ENCODE results near the gene UNC5CL. TPM values are rescaled to one million over a fixed set of nuclear protein-coding genes. Genes with fewer than 3 reads are reported as not detected.
"Not testable (repeated sequence)": the region's sequence is repeated elsewhere in the genome, so short reads cannot be mapped to it uniquely, and the experiment has no call there.

UNC5CL gene
- total RNA-seq, 1 experiment from 2014 or later: 0.58 TPM

DNA sequence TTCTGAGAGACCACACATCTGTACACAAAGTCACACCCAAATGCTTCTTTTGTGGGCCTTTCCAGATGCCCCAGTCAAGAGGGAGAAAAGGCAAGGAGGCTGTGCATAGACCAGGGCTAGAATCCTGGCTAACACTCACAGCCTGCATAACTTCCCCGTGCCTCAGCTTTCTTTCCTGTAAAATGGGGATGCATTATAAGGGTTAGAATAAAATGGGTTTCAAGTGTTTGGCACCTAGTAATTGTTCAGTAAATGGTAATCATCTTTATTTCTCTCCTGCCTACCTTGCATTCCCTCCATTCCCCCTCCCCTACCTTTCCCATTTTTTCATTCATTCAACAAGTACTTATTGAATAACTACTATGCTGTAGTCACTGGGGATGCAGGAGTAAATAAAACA is 29.4 kb downstream of the UNC5CL start:
- H3K36me3 ChIP-seq (ENCODE audit: low read depth, low read length): no peaks in the 10 kb centered on the region
- DNase-seq (no peak), ATAC-seq (no peak)
- no peaks in the 10 kb centered on the region for H3K79me2 ChIP-seq (ENCODE audit: low read length)
- H4K20me1 ChIP-seq (ENCODE audit: low read length): no peaks in the 10 kb centered on the region
- H3F3A ChIP-seq (ENCODE audit: low read length, unreplicated experiment): no peaks in the 10 kb centered on the region
- TF ChIP-seq, protein P1, sequence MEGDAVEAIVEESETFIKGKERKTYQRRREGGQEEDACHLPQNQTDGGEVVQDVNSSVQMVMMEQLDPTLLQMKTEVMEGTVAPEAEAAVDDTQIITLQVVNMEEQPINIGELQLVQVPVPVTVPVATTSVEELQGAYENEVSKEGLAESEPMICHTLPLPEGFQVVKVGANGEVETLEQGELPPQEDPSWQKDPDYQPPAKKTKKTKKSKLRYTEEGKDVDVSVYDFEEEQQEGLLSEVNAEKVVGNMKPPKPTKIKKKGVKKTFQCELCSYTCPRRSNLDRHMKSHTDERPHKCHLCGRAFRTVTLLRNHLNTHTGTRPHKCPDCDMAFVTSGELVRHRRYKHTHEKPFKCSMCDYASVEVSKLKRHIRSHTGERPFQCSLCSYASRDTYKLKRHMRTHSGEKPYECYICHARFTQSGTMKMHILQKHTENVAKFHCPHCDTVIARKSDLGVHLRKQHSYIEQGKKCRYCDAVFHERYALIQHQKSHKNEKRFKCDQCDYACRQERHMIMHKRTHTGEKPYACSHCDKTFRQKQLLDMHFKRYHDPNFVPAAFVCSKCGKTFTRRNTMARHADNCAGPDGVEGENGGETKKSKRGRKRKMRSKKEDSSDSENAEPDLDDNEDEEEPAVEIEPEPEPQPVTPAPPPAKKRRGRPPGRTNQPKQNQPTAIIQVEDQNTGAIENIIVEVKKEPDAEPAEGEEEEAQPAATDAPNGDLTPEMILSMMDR (conservative IDR thresholded peaks at IDR 0.05; ENCODE audit: low read depth, low read length): no peak
- TF ChIP-seq EZH2phosphoT487 (IDR thresholded peaks at IDR 0.05; ENCODE audit: borderline replicate concordance, low read length) (no peak), EZH2 (IDR thresholded peaks at IDR 0.05; ENCODE audit: low read length, unreplicated experiment) (no peak)
- POLR2A ChIA-PET (ENCODE audit: unreplicated experiment): no interaction called here
- no peaks in the 10 kb centered on the region for H3K4me1 ChIP-seq (ENCODE audit: insufficient read depth, low read length)
- no peak overlapping the region for H3K4me3 ChIP-seq (ENCODE audit: low read length)
- intact Hi-C loops (cut with micrococcal nuclease): no loop called here
- no peak overlapping the region for H3K4me2 ChIP-seq (ENCODE audit: low read length)
- no peak overlapping the region for H2AFZ ChIP-seq (ENCODE audit: low read length)
- CTCF ChIA-PET: no interaction called here
- no peaks in the 10 kb centered on the region for H3K27me3 ChIP-seq (ENCODE audit: low read length)
- no peak overlapping the region for H3K9ac ChIP-seq (ENCODE audit: low read length)
- no TSS peak for BruUV-seq (replicated peaks)
- no peak overlapping the region for H3K27ac ChIP-seq (ENCODE audit: low read length)
- H3K9me3 ChIP-seq (ENCODE audit: low read length): no peaks in the 10 kb centered on the region
- no peaks in the 10 kb centered on the region for H3K9me2 ChIP-seq (replicated peaks; ENCODE audit: low read length)

DNA sequence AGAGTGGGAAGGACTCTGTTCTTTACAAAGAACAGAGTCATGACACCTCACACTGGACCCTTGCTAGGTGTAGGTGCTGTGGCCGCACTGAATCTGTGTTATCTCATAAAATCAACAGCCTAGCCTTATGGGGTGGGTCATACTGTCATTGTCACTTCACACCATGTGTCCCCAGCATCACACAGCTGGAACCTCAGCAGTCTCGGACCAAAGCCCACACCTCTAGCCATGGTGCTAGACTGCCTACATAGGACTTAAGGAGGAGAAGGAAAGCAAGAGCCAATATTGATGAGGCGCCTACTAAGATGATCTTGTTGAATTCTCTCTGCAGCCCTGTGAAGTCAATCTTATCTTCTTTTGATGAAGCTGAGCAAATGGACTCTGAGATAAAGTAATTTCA is 31.0 kb downstream of the UNC5CL start:
- Histone ChIP-seq H3K4me1 (ENCODE audit: insufficient read depth, low read length) (no peaks in the 10 kb centered on the region), H3F3A (ENCODE audit: low read length, unreplicated experiment) (no peaks in the 10 kb centered on the region), H3K9me2 (replicated peaks; ENCODE audit: low read length) (no peaks in the 10 kb centered on the region), H3K79me2 (ENCODE audit: low read length) (no peaks in the 10 kb centered on the region), H2AFZ (ENCODE audit: low read length) (no peak overlapping the region), H3K27ac (ENCODE audit: low read length) (no peak overlapping the region), H3K4me2 (ENCODE audit: low read length) (no peak overlapping the region), H3K9me3 (ENCODE audit: low read length) (no peaks in the 10 kb centered on the region), H3K36me3 (ENCODE audit: low read depth, low read length) (no peaks in the 10 kb centered on the region), H3K9ac (ENCODE audit: low read length) (no peak overlapping the region), H3K27me3 (ENCODE audit: low read length) (no peaks in the 10 kb centered on the region), H4K20me1 (ENCODE audit: low read length) (no peaks in the 10 kb centered on the region), H3K4me3 (ENCODE audit: low read length) (no peak overlapping the region)
- no TSS peak for BruUV-seq (replicated peaks)
- ATAC-seq: no peak
- intact Hi-C loops (cut with micrococcal nuclease): no loop called here
- ChIA-PET POLR2A (ENCODE audit: unreplicated experiment) (interaction anchor here (0.6 kb wide), 2 partner anchors 46 to 673 kb away, joined by 3 to 7 read pairs; no protein-coding TSS in a partner anchor), CTCF (no interaction called here)
- TF ChIP-seq, protein P1 (conservative IDR thresholded peaks at IDR 0.05; ENCODE audit: low read depth, low read length): no peak
- TF ChIP-seq EZH2 (IDR thresholded peaks at IDR 0.05; ENCODE audit: low read length, unreplicated experiment) (no peak), EZH2phosphoT487 (IDR thresholded peaks at IDR 0.05; ENCODE audit: borderline replicate concordance, low read length) (no peak)
- DNase-seq: no peak

DNA sequence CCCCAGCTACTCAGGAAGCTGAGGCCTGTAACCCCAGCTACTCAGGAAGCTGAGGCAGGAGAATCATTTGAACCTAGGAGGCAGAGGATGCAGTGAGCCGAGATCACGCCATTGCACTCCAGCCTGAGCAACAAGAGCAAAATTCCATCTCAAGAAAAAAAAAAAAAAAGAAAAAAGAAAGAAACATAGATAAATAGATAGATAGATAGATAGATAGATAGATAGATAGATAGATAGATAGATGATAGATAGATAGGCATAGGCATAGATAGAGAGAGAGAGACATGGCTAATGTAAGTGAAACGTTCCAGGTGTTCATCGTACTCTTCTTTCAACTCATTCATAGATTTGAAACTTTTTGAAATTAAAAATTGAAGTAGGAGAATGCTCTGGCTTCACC is 32.0 kb downstream of the UNC5CL start:
- not testable (repeated sequence) for BruUV-seq (replicated peaks)
- intact Hi-C loops (cut with micrococcal nuclease): loop anchor here (1.0 kb wide), 4 partner anchors 21 to 112 kb away; no protein-coding TSS in a partner anchor

More for the DNA sequence above, 32.0 kb downstream of the UNC5CL start:
- H3K9ac ChIP-seq (ENCODE audit: low read length); POLR2A ChIA-PET (ENCODE audit: unreplicated experiment); H3K79me2 ChIP-seq (ENCODE audit: low read length); H2AFZ ChIP-seq (ENCODE audit: low read length); H3K4me3 ChIP-seq (ENCODE audit: low read length); H4K20me1 ChIP-seq (ENCODE audit: low read length); H3K9me2 ChIP-seq (replicated peaks; ENCODE audit: low read length); H3K9me3 ChIP-seq (ENCODE audit: low read length); H3K27ac ChIP-seq (ENCODE audit: low read length); H3K27me3 ChIP-seq (ENCODE audit: low read length); H3K4me2 ChIP-seq (ENCODE audit: low read length); CTCF ChIA-PET; H3K4me1 ChIP-seq (ENCODE audit: insufficient read depth, low read length); H3K36me3 ChIP-seq (ENCODE audit: low read depth, low read length); H3F3A ChIP-seq (ENCODE audit: low read length, unreplicated experiment); DNase-seq; ATAC-seq: not testable (repeated sequence)
